Retinal pigment epithelial cell (primary cell): ENCODE results near the gene SPATS2L.

Experiments
- DNase-seq: peaks from one replicate; pipeline ENCODE4 v3.0.0-alpha.2; 2010; ENCODE audit warnings: low read depth
- H3K4me3 ChIP-seq: 2 replicates; pipeline ENCODE4 v1.5.1; 2011; ENCODE audit warnings: mild to moderate bottlenecking, low read length, control low read depth, moderate library complexity
- TF ChIP-seq, protein P1 (sequence below): conservative IDR thresholded peaks from 2 replicates; pipeline ENCODE4 v1.5.1; 2011; ENCODE audit warnings: low read depth, low read length, control low read depth, inconsistent platforms

SPATS2L gene

DNA sequence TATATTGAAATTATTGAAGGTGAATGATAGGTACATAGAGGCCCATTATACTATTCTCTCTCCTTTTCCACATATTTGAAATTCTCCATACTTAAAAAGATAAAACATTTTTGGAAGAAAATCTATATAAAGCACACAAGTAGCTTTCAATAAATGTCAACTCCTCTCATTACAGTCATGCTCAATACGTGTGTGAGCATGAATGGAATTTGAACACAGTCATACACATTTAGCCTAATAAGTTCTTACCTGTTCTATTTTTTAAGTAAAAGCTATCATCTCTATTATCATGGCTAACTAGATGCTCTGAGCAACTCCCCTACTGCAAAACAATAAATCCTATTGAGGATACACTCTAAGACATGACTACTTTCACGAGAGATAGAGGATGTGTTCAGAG is 41.9 kb upstream of the SPATS2L start:
- no peak for DNase-seq
- H3K4me3 ChIP-seq: no peak overlapping the region
- TF ChIP-seq, protein P1, sequence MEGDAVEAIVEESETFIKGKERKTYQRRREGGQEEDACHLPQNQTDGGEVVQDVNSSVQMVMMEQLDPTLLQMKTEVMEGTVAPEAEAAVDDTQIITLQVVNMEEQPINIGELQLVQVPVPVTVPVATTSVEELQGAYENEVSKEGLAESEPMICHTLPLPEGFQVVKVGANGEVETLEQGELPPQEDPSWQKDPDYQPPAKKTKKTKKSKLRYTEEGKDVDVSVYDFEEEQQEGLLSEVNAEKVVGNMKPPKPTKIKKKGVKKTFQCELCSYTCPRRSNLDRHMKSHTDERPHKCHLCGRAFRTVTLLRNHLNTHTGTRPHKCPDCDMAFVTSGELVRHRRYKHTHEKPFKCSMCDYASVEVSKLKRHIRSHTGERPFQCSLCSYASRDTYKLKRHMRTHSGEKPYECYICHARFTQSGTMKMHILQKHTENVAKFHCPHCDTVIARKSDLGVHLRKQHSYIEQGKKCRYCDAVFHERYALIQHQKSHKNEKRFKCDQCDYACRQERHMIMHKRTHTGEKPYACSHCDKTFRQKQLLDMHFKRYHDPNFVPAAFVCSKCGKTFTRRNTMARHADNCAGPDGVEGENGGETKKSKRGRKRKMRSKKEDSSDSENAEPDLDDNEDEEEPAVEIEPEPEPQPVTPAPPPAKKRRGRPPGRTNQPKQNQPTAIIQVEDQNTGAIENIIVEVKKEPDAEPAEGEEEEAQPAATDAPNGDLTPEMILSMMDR: no peak

DNA sequence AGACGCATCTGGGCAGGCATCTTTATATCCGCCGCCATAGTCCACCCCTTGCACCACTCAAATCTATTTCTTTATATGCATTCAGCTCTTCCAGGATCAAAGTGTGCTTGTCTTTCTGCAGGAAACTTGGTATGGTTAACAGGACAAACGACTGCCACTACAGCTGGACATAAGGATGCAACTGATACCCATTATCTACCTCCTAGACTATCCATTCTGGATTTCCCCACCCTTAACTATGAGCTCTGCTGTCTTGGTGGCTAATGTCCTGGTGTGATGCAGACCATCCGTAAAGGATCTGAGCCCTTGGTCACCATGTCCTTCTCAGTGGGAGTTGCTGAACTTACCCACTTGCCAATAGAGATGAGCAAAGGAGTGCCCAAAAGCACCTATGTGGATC is 40.1 kb upstream of the SPATS2L start:
- DNase-seq: no peak
- TF ChIP-seq, protein P1: no peak
- no peak overlapping the region for H3K4me3 ChIP-seq

DNA sequence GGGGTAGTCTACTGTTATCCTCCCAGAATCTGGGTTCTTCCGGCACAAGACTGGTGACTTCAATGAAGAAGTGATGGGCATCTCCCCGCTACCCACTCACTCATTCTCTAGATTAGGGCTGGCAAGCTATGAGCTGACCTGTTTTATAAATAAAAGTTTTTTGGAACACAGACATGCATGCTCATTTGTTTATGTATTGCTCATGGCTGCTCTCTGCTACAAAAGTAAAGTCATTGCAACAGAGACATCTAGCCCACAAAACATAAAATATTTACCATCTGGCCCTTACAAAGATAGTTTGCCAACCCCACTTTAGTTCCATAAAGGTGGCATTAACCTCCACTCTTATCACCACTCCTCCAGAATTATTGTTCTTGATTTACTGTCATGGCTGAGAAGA is 39.1 kb upstream of the SPATS2L start:
- TF ChIP-seq, protein P1: no peak
- no peak overlapping the region for H3K4me3 ChIP-seq
- DNase-seq: no peak

DNA sequence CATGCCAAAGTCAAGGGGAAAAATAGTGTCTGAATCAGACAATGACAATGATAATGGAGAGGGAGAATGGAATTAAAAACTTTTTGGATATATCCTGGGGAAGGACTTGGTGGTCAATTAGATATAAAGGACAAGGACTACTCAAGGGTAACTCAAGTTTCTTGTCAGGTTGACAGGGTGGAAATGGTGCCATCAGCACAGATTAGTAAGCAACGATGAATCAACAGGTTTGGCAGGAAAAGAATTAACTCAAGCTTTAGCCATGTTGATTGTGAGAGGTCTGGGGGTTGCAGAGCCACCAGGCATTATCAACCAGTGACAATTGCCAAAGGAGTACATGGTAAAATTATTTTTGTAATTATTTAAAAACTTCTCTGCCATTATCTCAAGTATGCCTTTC is 35.8 kb upstream of the SPATS2L start:
- TF ChIP-seq, protein P1: no peak
- DNase-seq: no peak
- H3K4me3 ChIP-seq: no peak overlapping the region

DNA sequence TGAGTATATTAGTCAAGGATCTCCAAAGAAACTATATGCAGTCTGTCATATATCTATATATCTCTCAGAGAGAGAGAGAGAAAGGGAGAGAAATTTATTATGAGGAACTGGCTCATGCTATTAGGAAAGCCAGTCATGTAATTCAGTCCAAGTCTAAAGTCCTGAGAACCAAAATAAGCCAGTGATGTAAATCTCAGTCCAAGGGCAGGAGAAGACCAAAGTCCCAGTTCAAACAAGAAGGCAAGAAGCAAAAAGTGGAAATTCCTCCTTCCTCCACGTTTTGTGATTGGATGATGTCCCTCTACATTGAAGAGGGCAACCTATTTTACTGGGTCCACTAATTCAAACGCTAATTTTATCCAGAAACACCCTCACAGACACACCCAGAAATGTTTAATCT is 34.2 kb upstream of the SPATS2L start:
- TF ChIP-seq, protein P1: no peak
- no peak overlapping the region for H3K4me3 ChIP-seq
- DNase-seq: no peak

DNA sequence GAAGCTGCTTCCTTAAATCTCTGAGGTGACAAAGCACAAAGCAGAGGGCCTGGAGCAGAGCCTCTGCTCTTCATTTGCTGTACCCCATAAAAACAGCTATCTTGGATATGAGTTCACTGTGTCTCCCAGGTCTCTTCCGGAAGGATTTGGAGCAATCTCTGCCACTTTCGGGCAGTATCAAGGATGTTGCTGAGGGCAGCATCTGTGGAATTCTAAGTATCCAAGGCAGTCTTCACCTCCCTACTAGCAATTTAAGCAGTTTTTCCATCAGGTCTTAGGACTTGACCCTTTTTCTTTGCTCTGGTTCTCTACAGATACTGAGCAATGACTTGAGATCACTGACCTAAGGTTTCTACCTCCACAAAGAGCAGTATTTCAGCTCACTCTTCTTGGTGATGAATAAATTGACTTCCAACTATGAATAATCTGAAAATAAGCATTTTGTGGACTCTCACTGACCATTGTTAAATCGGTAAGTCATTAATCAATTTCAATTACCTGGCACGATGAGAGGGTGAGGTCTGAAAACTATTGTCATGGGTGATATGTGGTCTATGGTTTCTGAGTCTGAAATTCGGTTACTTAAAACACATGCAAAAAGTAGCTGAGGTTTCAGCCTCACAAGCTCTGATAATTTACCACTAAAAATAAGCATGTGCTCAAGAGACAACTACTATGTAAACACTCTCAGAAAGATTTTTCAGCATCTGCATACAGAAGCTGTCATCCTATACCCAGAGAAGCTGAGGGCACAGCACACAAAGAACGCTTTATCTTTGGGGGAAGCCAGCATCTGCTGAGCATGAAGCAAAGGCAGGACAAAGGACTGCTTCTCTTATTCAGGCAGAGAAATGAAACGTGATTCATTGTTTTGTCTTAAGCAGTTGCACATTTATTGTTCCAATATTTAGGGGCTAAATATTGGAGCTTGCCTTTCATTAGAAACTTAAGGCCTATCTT is 32.1 kb upstream of the SPATS2L start:
- TF ChIP-seq, protein P1: no peak
- no peak for DNase-seq
- H3K4me3 ChIP-seq: no peak overlapping the region

DNA sequence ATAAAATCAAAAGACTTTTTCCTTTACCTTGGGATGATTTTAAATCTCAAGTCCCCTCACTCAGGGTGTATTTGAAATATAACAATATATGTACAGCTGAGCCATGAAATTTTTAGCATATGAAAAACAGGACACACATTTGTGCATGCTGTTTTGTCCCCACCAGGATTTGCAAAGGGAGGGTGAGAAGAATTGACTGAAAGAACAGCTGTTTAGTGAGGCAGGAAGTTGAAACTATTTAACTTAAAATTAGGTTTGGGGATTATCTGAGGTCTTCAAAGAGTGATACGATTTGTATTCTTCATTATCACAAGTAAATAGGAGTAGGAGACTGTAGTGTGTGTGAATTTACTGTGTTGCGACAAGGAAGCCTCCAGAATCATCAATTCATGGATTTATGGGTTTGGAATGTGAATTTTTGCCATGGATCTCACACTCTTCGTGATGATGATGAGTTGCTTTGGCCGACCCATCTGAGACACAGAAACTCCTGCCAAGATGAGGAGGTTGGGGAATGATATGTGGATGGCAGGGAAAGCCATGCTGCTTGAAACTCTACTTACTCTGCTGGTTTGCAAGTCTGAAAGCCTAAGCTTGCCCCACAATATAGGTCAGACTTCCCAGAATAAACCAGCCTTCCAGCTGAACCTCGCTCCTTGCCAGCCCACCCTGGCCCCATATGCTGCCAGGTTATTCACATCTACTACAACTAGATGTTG is 31.0 kb upstream of the SPATS2L start:
- TF ChIP-seq, protein P1: no peak
- no peak for DNase-seq
- no peak overlapping the region for H3K4me3 ChIP-seq
